K562 (cell line): Measurements from ENCODE around the gene VWDE. TPM values are rescaled to one million over a fixed set of nuclear protein-coding genes. Genes with fewer than 3 reads are reported as not detected.

Source experiments
- ATAC-seq: fragments of 200-7000 bp; cut with Tn5 transposase; 3 replicates; pipeline ENCODE4 v1.9.1; 2020; ENCODE audit warnings: moderate library complexity
- BruUV-seq: library from RNA; stranded (reverse); fragments of 400-500 nt; replicated peaks from 2 replicates; lab custom pipeline; 2021; lab: Mats Ljungman, UMichigan
- CTCF ChIA-PET: fragments of 300-600 bp; formaldehyde crosslinking; extraction: SDS; loops from one replicate; lab custom pipeline; 2021; ENCODE audit warnings: low intra/inter-chr PET ratio; lab: Yijun Ruan, JAX
- POLR2A ChIA-PET: fragments of 300-600, 350-650 bp; sonication (Branson Sonifier 250); formaldehyde crosslinking; extraction: SDS; loops from one replicate; lab custom pipeline; 2021; ENCODE audit warnings: antibody characterized with exemption, inconsistent platforms; lab: Yijun Ruan, JAX
- DNase-seq, 4 experiments: peaks; one replicate each; pipeline versions ENCODE4 v3.0.0 to v3.0.0-alpha.2; 2011 to 2018; ENCODE audit warnings: low spot score in 3 of 4, mixed read lengths in 3 of 4; ENCODE audit errors: extremely low read depth in 1 of 4
- FAIRE-seq: peaks from 2 replicates; lab custom pipeline; 2011; peaks lifted over from hg19 to GRCh38; lab: Jason Lieb, UNC
- H2AFZ ChIP-seq: 2 replicates; pipeline ENCODE4 v1.6.0; 2011; ENCODE audit warnings: low read depth, low read length, control low read depth, inconsistent platforms
- H3K27ac ChIP-seq: fragments of 200-600 bp; 3 replicates; pipeline ENCODE4 v1.8.0; 2011; ENCODE audit warnings: low read depth, mild to moderate bottlenecking, control low read depth, inconsistent platforms, low read length, moderate library complexity, mixed read lengths; ENCODE audit errors: extremely low read depth
- H3K27me3 ChIP-seq, 2 experiments: fragments of 300-600 bp in 1 of 2; 2 replicates in 1 of 2; 3 replicates in 1 of 2; pipeline versions ENCODE4 v1.6.0 to v1.8.0; 2011; ENCODE audit warnings: inconsistent platforms in 2 of 2, low read length in 2 of 2, mild to moderate bottlenecking in 1 of 2, mixed read lengths in 1 of 2, moderate library complexity in 1 of 2; ENCODE audit not compliant: control insufficient read depth in 2 of 2, insufficient read depth in 2 of 2
- H3K36me3 ChIP-seq: fragments of 300-600 bp; 3 replicates; pipeline ENCODE4 v1.8.0; 2011; ENCODE audit warnings: mild to moderate bottlenecking, low read length, inconsistent platforms; ENCODE audit not compliant: control insufficient read depth, insufficient read depth
- H3K4me1 ChIP-seq, 2 experiments: fragments of 200-600 bp in 1 of 2; replicated peaks in 1 of 2; 2 replicates in 1 of 2; 3 replicates in 1 of 2; pipeline versions ENCODE4 v1.5.1 to v1.8.0; 2011; ENCODE audit warnings: inconsistent platforms in 2 of 2, low read length in 2 of 2, mild to moderate bottlenecking in 1 of 2, mixed read lengths in 1 of 2, moderate library complexity in 1 of 2; ENCODE audit not compliant: control insufficient read depth in 2 of 2, insufficient read depth in 2 of 2
- H3K4me2 ChIP-seq: 2 replicates; pipeline ENCODE4 v1.6.1; 2011; ENCODE audit warnings: low read length, control low read depth, inconsistent platforms, mixed read lengths; ENCODE audit not compliant: insufficient read depth
- H3K4me3 ChIP-seq: fragments of 200-600 bp; sonication (generic), shearing (Covaris generic); 2 replicates; pipeline ENCODE4 v1.5.1; 2016; ENCODE audit warnings: control low read depth, inconsistent platforms
- H3K79me2 ChIP-seq: fragments of 200-600 bp; 3 replicates; pipeline ENCODE4 v1.8.0; 2011; ENCODE audit warnings: low read length, inconsistent platforms; ENCODE audit not compliant: control insufficient read depth, insufficient read depth
- H3K9ac ChIP-seq, 2 experiments: 2 replicates each; pipeline versions ENCODE4 v1.6.0 to v1.6.1; 2011; ENCODE audit warnings: low read depth in 2 of 2, low read length in 2 of 2, control low read depth in 1 of 2, inconsistent platforms in 1 of 2, mild to moderate bottlenecking in 1 of 2, mixed read lengths in 1 of 2; ENCODE audit not compliant: insufficient read depth in 1 of 2
- H3K9me1 ChIP-seq: one replicate; pipeline ENCODE4 v1.6.0; 2011; ENCODE audit warnings: inconsistent platforms, mild to moderate bottlenecking, low read length, moderate library complexity; ENCODE audit not compliant: control insufficient read depth, insufficient read depth
- H3K9me3 ChIP-seq: replicated peaks from 2 replicates; pipeline ENCODE4 v1.5.1; 2011; ENCODE audit warnings: low read depth, low read length, inconsistent platforms; ENCODE audit not compliant: control insufficient read depth, insufficient read depth
- H4K20me1 ChIP-seq: replicated peaks from 2 replicates; pipeline ENCODE4 v1.6.1; 2011; ENCODE audit warnings: low read length, inconsistent platforms, mixed read lengths; ENCODE audit not compliant: control insufficient read depth, insufficient read depth
- ARID1B ChIP-seq: fragments of 450-650 bp; IDR thresholded peaks from 2 replicates; pipeline ENCODE4 v1.6.1; 2016; ENCODE audit warnings: antibody characterized with exemption, mild to moderate bottlenecking, inconsistent platforms
- CBFA2T2 ChIP-seq: fragments of 450-650 bp; conservative IDR thresholded peaks from 2 replicates; pipeline ENCODE4 v1.6.1; 2017; ENCODE audit warnings: mild to moderate bottlenecking
- CBFA2T3 ChIP-seq: fragments of 450-650 bp; IDR thresholded peaks from 2 replicates; pipeline ENCODE4 v1.6.1; 2017
- DPF2 ChIP-seq: fragments of 450-650 bp; IDR thresholded peaks from 2 replicates; pipeline ENCODE4 v1.6.1; 2016
- EGR1 ChIP-seq: fragments of 450-650 bp; conservative IDR thresholded peaks from 2 replicates; pipeline ENCODE4 v1.6.1; 2017; ENCODE audit warnings: mild to moderate bottlenecking
- EP300 ChIP-seq: IDR thresholded peaks from 2 replicates; pipeline ENCODE4 v1.6.1; 2012; ENCODE audit warnings: low read length, improper control_type of control experiment
- GABPB1 ChIP-seq: sonication (generic); formaldehyde crosslinking; IDR thresholded peaks from 2 replicates; pipeline ENCODE4 v1.8.0; 2022; ENCODE audit warnings: mild to moderate bottlenecking, missing genetic modification reagents
- GATA2 ChIP-seq: sonication (generic); formaldehyde crosslinking; IDR thresholded peaks from 2 replicates; pipeline ENCODE4 v1.4.0; 2020; ENCODE audit warnings: mild to moderate bottlenecking, missing genetic modification reagents
- HMGN3 ChIP-seq: IDR thresholded peaks from 2 replicates; pipeline ENCODE4 v1.6.1; 2011; ENCODE audit warnings: borderline replicate concordance, low read depth, mild to moderate bottlenecking, mixed read lengths, low read length; ENCODE audit not compliant: insufficient read length; ENCODE audit errors: extremely low read depth
- JUND ChIP-seq, 2 experiments: IDR thresholded peaks; 2 replicates in 1 of 2; 3 replicates in 1 of 2; pipeline ENCODE4 v1.6.1; 2011; ENCODE audit warnings: borderline replicate concordance in 2 of 2, low read depth in 2 of 2, low read length in 2 of 2, improper control_type of control experiment in 1 of 2, missing biosample characterization in 1 of 2, missing genetic modification characterization in 1 of 2, missing genetic modification reagents in 1 of 2
- MAFG ChIP-seq: fragments of 450-650 bp; conservative IDR thresholded peaks from 2 replicates; pipeline ENCODE4 v1.6.1; 2016; ENCODE audit warnings: missing genetic modification characterization, missing compliant biosample characterization
- NCOR1 ChIP-seq: fragments of 450-650 bp; IDR thresholded peaks from 2 replicates; pipeline ENCODE4 v1.6.1; 2016; ENCODE audit warnings: mild to moderate bottlenecking, moderate library complexity
- PHB ChIP-seq: fragments of 250-450 bp; sonication (Bioruptor Pico); IDR thresholded peaks from 2 replicates; pipeline ENCODE4 v1.5.0; 2021
- POLR2AphosphoS5 ChIP-seq: IDR thresholded peaks from 2 replicates; pipeline ENCODE4 v1.6.1; 2011; ENCODE audit warnings: mild to moderate bottlenecking, low read depth, low read length, moderate library complexity; ENCODE audit not compliant: control insufficient read depth, insufficient read depth
- PTTG1 ChIP-seq: fragments of 450-650 bp; IDR thresholded peaks from 2 replicates; pipeline ENCODE4 v1.6.1; 2016; ENCODE audit warnings: low read depth, mild to moderate bottlenecking, missing genetic modification characterization, missing compliant biosample characterization
- SIN3A ChIP-seq, 2 experiments: fragments of 150-350 bp in 1 of 2; IDR thresholded peaks; 2 replicates each; pipeline ENCODE4 v1.6.1; 2011 to 2016; ENCODE audit warnings: borderline replicate concordance in 2 of 2, low read depth in 2 of 2, low read length in 2 of 2, mild to moderate bottlenecking in 2 of 2, moderate library complexity in 2 of 2; ENCODE audit not compliant: control insufficient read depth in 1 of 2
- SMARCE1 ChIP-seq: fragments of 450-650 bp; IDR thresholded peaks from 2 replicates; pipeline ENCODE4 v1.7.1; 2016; ENCODE audit warnings: mild to moderate bottlenecking
- STAT5A ChIP-seq: IDR thresholded peaks from 2 replicates; pipeline ENCODE4 v1.6.1; 2012; ENCODE audit warnings: low read length, inconsistent platforms, borderline replicate concordance
- TAL1 ChIP-seq: fragments of 450-650 bp; IDR thresholded peaks from 2 replicates; pipeline ENCODE4 v1.6.1; 2016; ENCODE audit warnings: mild to moderate bottlenecking
- TCF3 ChIP-seq: sonication (generic); formaldehyde crosslinking; IDR thresholded peaks from 2 replicates; pipeline ENCODE4 v1.4.0; 2020; ENCODE audit warnings: mild to moderate bottlenecking, missing genetic modification reagents
- TEAD4 ChIP-seq, 2 experiments: sonication (generic) in 1 of 2; formaldehyde crosslinking in 1 of 2; IDR thresholded peaks; 2 replicates each; pipeline versions ENCODE4 v1.6.1 to v1.8.0; 2012 to 2022; ENCODE audit warnings: borderline replicate concordance in 1 of 2, inconsistent platforms in 1 of 2, low read length in 1 of 2, mild to moderate bottlenecking in 1 of 2, missing genetic modification reagents in 1 of 2
- YY1 ChIP-seq, 3 experiments: IDR thresholded peaks; 2 replicates each; pipeline ENCODE4 v1.6.1; 2011; ENCODE audit warnings: low read length in 2 of 3, mild to moderate bottlenecking in 2 of 3, moderate library complexity in 2 of 3, borderline replicate concordance in 1 of 3, control low read depth in 1 of 3, low read depth in 1 of 3; ENCODE audit not compliant: insufficient read depth in 3 of 3, insufficient replicate concordance in 2 of 3, control insufficient read depth in 1 of 3, insufficient read length in 1 of 3; ENCODE audit errors: extremely low read depth in 1 of 3
- ZC3H11A ChIP-seq: IDR thresholded peaks from 2 replicates; pipeline ENCODE4 v1.6.1; 2012; ENCODE audit warnings: low read depth, low read length, improper control_type of control experiment
- ZKSCAN8 ChIP-seq: fragments of 200-800 bp; sonication (Bioruptor generic); IDR thresholded peaks from 2 replicates; pipeline ENCODE4 v1.6.1; 2016; ENCODE audit warnings: missing genetic modification characterization, missing compliant biosample characterization
- ZNF133 ChIP-seq: fragments of 250-450 bp; sonication (Bioruptor Pico); IDR thresholded peaks from 2 replicates; pipeline ENCODE4 v1.4.0; 2020; ENCODE audit warnings: mild to moderate bottlenecking
- WGBS: fragments of 100-300 bp; shearing (Covaris generic); methylation state at CpG from one replicate; pipeline ENCODE4 v1.1.6; 2016; ENCODE audit warnings: low coverage, mixed read lengths; ENCODE audit not compliant: insufficient coverage; ENCODE audit errors: missing lambda C conversion rate; 5-methylcytosine and 5-hydroxymethylcytosine counted together
- in situ Hi-C: fragments of 300-500 bp; cut with MboI; formaldehyde crosslinking; loops from 4 replicates; pipeline ENCODE4 v1.15.0; 2018; ENCODE audit warnings: inconsistent platforms, mixed read lengths
- intact Hi-C: fragments of 100-400 bp; cut with micrococcal nuclease; formaldehyde crosslinking; loops from 2 replicates; pipeline ENCODE4 v1.14.2; 2022
- polyA plus RNA-seq, 8 experiments: library from polyadenylated mRNA; depleted of rRNA in 4 of 8; stranded (reverse) in 5 of 8; unstranded in 3 of 8; fragments of >200 nt; fragmentation: Nextera tagmentation in 2 of 8; fragmentation: Illumina TruSeq in 1 of 8; extraction: Ambion mirVana in 2 of 8; extraction: Trizol in 1 of 8; gene quantifications; 2 replicates each; pipeline versions ENCODE4 v1.2.1 to v1.2.3, GENCODE V29; 2011 to 2014; ENCODE audit warnings: inconsistent platforms in 1 of 8, missing spikeins in 1 of 8
- total RNA-seq, 7 experiments: library from RNA; depleted of rRNA in 6 of 7; stranded (reverse); fragments of >200 nt in 6 of 7; fragmentation: Illumina TruSeq in 2 of 7; extraction: Trizol in 2 of 7; gene quantifications; 2 replicates each; pipeline versions ENCODE4 v1.2.1 to v1.2.3, GENCODE V29; 2011 to 2021; ENCODE audit warnings: low replicate concordance in 1 of 7

VWDE gene
- total and polyA plus RNA-seq, 9 of the 15 experiments (the other 6 are each of a cell fraction or from before 2014, with no cell fraction given) = 40.6 to 162 (median 95.2) TPM

GRCh38 chr7:12351843-12352242, 51.8 kb downstream of the VWDE start:
- no peaks in the 10 kb centered on the region for H3K9me1 ChIP-seq
- CTCF ChIA-PET = no interaction called here
- H4K20me1 ChIP-seq = no peaks in the 10 kb centered on the region
- no TSS peak for BruUV-seq
- H2AFZ ChIP-seq = no peak overlapping the region
- H3K79me2 ChIP-seq = peaks cover 24% of the 10 kb centered on the region
- H3K9me3 ChIP-seq = no peaks in the 10 kb centered on the region
- DNase-seq (peak in 2 of 4 experiments; percentile 36 to 39), ATAC-seq (peak; percentile 73), FAIRE-seq (peak; percentile 29)
- peaks cover 75% of the 10 kb centered on the region for H3K36me3 ChIP-seq
- in situ Hi-C loops = no loop called here
- peak overlapping the region; percentile 53 for H3K27ac ChIP-seq
- no peaks in the 10 kb centered on the region for H3K27me3 ChIP-seq
- TF ChIP-seq ARID1B (peak; percentile 69), STAT5A (peak; percentile 37; the same call in 1 of the 2 replicates), PTTG1 (tag) (no peak), TAL1 (peak; percentile 53; the same call in 1 of the 2 replicates), CBFA2T3 (peak; percentile 72), PHB (CRISPR knock-in tag) (no peak), HMGN3 (no peak), SIN3A (IDR thresholded peaks at IDR 0.05; ENCODE audit: borderline replicate concordance in 2 of 2, control insufficient read depth in 1 of 2, low read depth in 2 of 2, low read length in 2 of 2) (no peak), ZNF133 (no peak), GATA2 (CRISPR knock-in tag) (no peak), TCF3 (CRISPR knock-in tag) (peak; percentile 88), JUND (IDR thresholded peaks at IDR 0.05; ENCODE audit: borderline replicate concordance, low read depth, low read length) (0 out of 2 replicates have a peak, but pooled peaks have one; percentile 9), JUND (tag; IDR thresholded peaks at IDR 0.05; ENCODE audit: borderline replicate concordance, low read depth, low read length) (no peak), ZC3H11A (no peak), GABPB1 (CRISPR knock-in tag) (no peak), EGR1 (no peak), ZKSCAN8 (no peak), POLR2AphosphoS5 (peak; percentile 55), EP300 (0 out of 2 replicates have a peak, but pooled peaks have one; percentile 27), DPF2 (0 out of 2 replicates have a peak, but pooled peaks have one; percentile 24), MAFG (no peak), YY1 (IDR thresholded peaks at IDR 0.05; ENCODE audit: borderline replicate concordance in 1 of 3, control insufficient read depth in 1 of 3, extremely low read depth in 1 of 3, insufficient read depth in 3 of 3, insufficient read length in 1 of 3, insufficient replicate concordance in 2 of 3, low read depth in 1 of 3, low read length in 2 of 3) (no peak), SMARCE1 (0 out of 2 replicates have a peak, but pooled peaks have one; percentile 15), TEAD4 (IDR thresholded peaks at IDR 0.05; ENCODE audit: low read length) (peak; percentile 80), TEAD4 (CRISPR knock-in tag; IDR thresholded peaks at IDR 0.05; ENCODE audit: borderline replicate concordance) (no peak), CBFA2T2 (peak; percentile 48), NCOR1 (peak; percentile 32; the same call in 1 of the 2 replicates)
- H3K4me3 ChIP-seq = no peak overlapping the region
- intact Hi-C loops = no loop called here
- no peak overlapping the region for H3K4me2 ChIP-seq
- POLR2A ChIA-PET = no interaction called here
- no peak overlapping the region for H3K9ac ChIP-seq
- peaks cover 0 to 10% of the 10 kb centered on the region in 2 experiments; a peak in 1 of 5 replicates for H3K4me1 ChIP-seq
- 39% methylated on average over 4 of the region's 4 CpGs for WGBS
